HepG2 (cell line): ENCODE data around the gene C11orf16. TPM values are rescaled to one million over a fixed set of nuclear protein-coding genes. Genes with fewer than 3 reads are reported as not detected.

Source experiments
- ATAC-seq: fragments of 200-7000 bp; cut with Tn5 transposase; 3 replicates; pipeline ENCODE4 v1.9.1; 2020; ENCODE audit warnings: mild to moderate bottlenecking, moderate library complexity
- BruUV-seq: library from RNA; stranded (reverse); fragments of 400-500 nt; replicated peaks from 2 replicates; lab custom pipeline; 2021; lab: Mats Ljungman, UMichigan
- CTCF ChIA-PET: fragments of 300-600 bp; formaldehyde crosslinking; extraction: SDS; loops from one replicate; lab custom pipeline; 2021; ENCODE audit warnings: low total read pairs, inconsistent platforms, low intra/inter-chr PET ratio; lab: Yijun Ruan, JAX
- POLR2A ChIA-PET: fragments of 350-600 bp; sonication (Branson Sonifier 250); formaldehyde crosslinking; loops from one replicate; lab custom pipeline; 2020; ENCODE audit warnings: antibody characterized with exemption, inconsistent platforms; lab: Yijun Ruan, JAX
- DNase-seq: peaks from one replicate; pipeline ENCODE4 v3.0.0-alpha.2; 2015; ENCODE audit warnings: low spot score
- FAIRE-seq: peaks from 3 replicates; lab custom pipeline; 2011; peaks lifted over from hg19 to GRCh38; lab: Jason Lieb, UNC
- H2AFZ ChIP-seq: one replicate; pipeline ENCODE4 v1.6.1; 2011; ENCODE audit warnings: low read length, inconsistent platforms
- H3K27ac ChIP-seq: fragments of 300-600 bp; 3 replicates; pipeline ENCODE4 v1.8.0; 2011; ENCODE audit warnings: mixed run types, mild to moderate bottlenecking, mixed read lengths, low read length, inconsistent platforms; ENCODE audit not compliant: insufficient read depth; ENCODE audit errors: extremely low read length
- H3K27me3 ChIP-seq, 2 experiments: fragments of 200-600 bp in 1 of 2; 2 replicates in 1 of 2; 3 replicates in 1 of 2; pipeline versions ENCODE4 v1.6.0 to v1.8.0; 2011; ENCODE audit warnings: low read length in 2 of 2, mild to moderate bottlenecking in 2 of 2, moderate library complexity in 2 of 2, inconsistent platforms in 1 of 2; ENCODE audit not compliant: insufficient read depth in 2 of 2, control insufficient read depth in 1 of 2
- H3K36me3 ChIP-seq, 2 experiments: fragments of 200-600 bp in 1 of 2; replicated peaks in 1 of 2; 2 replicates in 1 of 2; 3 replicates in 1 of 2; pipeline versions ENCODE4 v1.5.1 to v1.8.0; 2011; ENCODE audit warnings: low read length in 2 of 2, inconsistent platforms in 1 of 2; ENCODE audit not compliant: insufficient read depth in 2 of 2, control insufficient read depth in 1 of 2
- H3K4me1 ChIP-seq: 2 replicates; pipeline ENCODE4 v1.5.1; 2012; ENCODE audit warnings: low read length, inconsistent platforms; ENCODE audit not compliant: insufficient read depth
- H3K4me2 ChIP-seq: 2 replicates; pipeline ENCODE4 v1.6.0; 2011; ENCODE audit warnings: low read depth, low read length, inconsistent platforms
- H3K4me3 ChIP-seq, 3 experiments: fragments of 200-600 bp in 1 of 3; sonication (generic), shearing (Covaris generic) in 1 of 3; replicated peaks in 1 of 3; 2 replicates each; pipeline ENCODE4 v1.5.1; 2011 to 2016; ENCODE audit warnings: low read length in 3 of 3, inconsistent platforms in 2 of 3, low read depth in 2 of 3, mild to moderate bottlenecking in 2 of 3, control low read depth in 1 of 3, mixed read lengths in 1 of 3; ENCODE audit not compliant: insufficient read depth in 1 of 3
- H3K79me2 ChIP-seq: one replicate; pipeline ENCODE4 v1.6.1; 2011; ENCODE audit warnings: low read length, inconsistent platforms; ENCODE audit not compliant: insufficient read depth
- H3K9ac ChIP-seq: 2 replicates; pipeline ENCODE4 v1.6.0; 2011; ENCODE audit warnings: mild to moderate bottlenecking, low read depth, low read length, inconsistent platforms; ENCODE audit not compliant: insufficient read depth
- H3K9me3 ChIP-seq: 2 replicates; pipeline ENCODE4 v1.5.1; 2012; ENCODE audit warnings: mild to moderate bottlenecking, low read length
- H4K20me1 ChIP-seq: 2 replicates; pipeline ENCODE4 v1.6.0; 2011; ENCODE audit warnings: inconsistent platforms, mild to moderate bottlenecking, low read length, moderate library complexity; ENCODE audit not compliant: insufficient read depth
- ESRRA ChIP-seq: sonication (generic); formaldehyde crosslinking; IDR thresholded peaks from 2 replicates; pipeline ENCODE4 v1.5.1; 2020; ENCODE audit warnings: mild to moderate bottlenecking, low read depth, missing genetic modification reagents
- FOXJ3 ChIP-seq: sonication (generic); formaldehyde crosslinking; IDR thresholded peaks from 2 replicates; pipeline ENCODE4 v1.4.0; 2020; ENCODE audit warnings: missing genetic modification reagents, mild to moderate bottlenecking, borderline replicate concordance
- HNRNPH1 ChIP-seq: fragments of 200-400 bp; formaldehyde crosslinking; optimal IDR thresholded peaks from 2 replicates; pipeline ENCODE3; 2017; ENCODE audit warnings: mild to moderate bottlenecking, low read depth, low read length
- KMT2A ChIP-seq: sonication (generic); formaldehyde crosslinking; IDR thresholded peaks from 2 replicates; pipeline ENCODE4 v1.4.0; 2020; ENCODE audit warnings: missing genetic modification reagents
- SNAI1 ChIP-seq: sonication (generic); formaldehyde crosslinking; IDR thresholded peaks from 2 replicates; pipeline ENCODE4 v1.5.0; 2020; ENCODE audit warnings: mild to moderate bottlenecking, missing genetic modification reagents, borderline replicate concordance
- SRY ChIP-seq: sonication (generic); formaldehyde crosslinking; IDR thresholded peaks from 2 replicates; pipeline ENCODE4 v1.8.0; 2022; ENCODE audit warnings: mild to moderate bottlenecking, missing genetic modification reagents
- ZNF143 ChIP-seq: sonication (generic); formaldehyde crosslinking; IDR thresholded peaks from 2 replicates; pipeline ENCODE4 v1.4.0; 2020; ENCODE audit warnings: missing genetic modification reagents
- ZNF556 ChIP-seq: sonication (generic); formaldehyde crosslinking; IDR thresholded peaks from 2 replicates; pipeline ENCODE4 v1.4.0; 2020; ENCODE audit warnings: mild to moderate bottlenecking, missing genetic modification reagents, borderline replicate concordance
- ZNF567 ChIP-seq: sonication (generic); formaldehyde crosslinking; IDR thresholded peaks from 2 replicates; pipeline ENCODE4 v1.8.1; 2023; ENCODE audit warnings: mild to moderate bottlenecking, missing genetic modification reagents, borderline replicate concordance
- ZNF777 ChIP-seq: sonication (generic); formaldehyde crosslinking; IDR thresholded peaks from 2 replicates; pipeline ENCODE4 v1.4.0; 2020; ENCODE audit warnings: missing genetic modification reagents
- WGBS: methylation state at CpG from one replicate; pipeline ENCODE4 v1.1.6; 2017; ENCODE audit warnings: low lambda C conversion rate; 5-methylcytosine and 5-hydroxymethylcytosine counted together
- in situ Hi-C: cut with HindIII; loops from 2 replicates; pipeline ENCODE4 v1.10.0; 2017; ENCODE audit warnings: low pct_unique_long_range_greater_than_20kb; ENCODE audit not compliant: extremely low pct_ligation_motif_present
- intact Hi-C: fragments of 100-400 bp; cut with micrococcal nuclease; formaldehyde crosslinking; loops from one replicate; pipeline ENCODE4 v1.10.0; 2022; ENCODE audit not compliant: unreplicated experiment
- polyA plus RNA-seq, 8 experiments: library from polyadenylated mRNA; depleted of rRNA in 3 of 8; stranded (reverse) in 7 of 8; unstranded in 1 of 8; fragments of >200 nt; fragmentation: Illumina TruSeq in 4 of 8; extraction: Trizol in 4 of 8; gene quantifications; 2 replicates each; pipeline versions ENCODE4 v1.2.1 to v1.2.3, GENCODE V29; 2011 to 2016; ENCODE audit warnings: low read depth in 4 of 8, missing spikeins in 1 of 8, mixed read lengths in 1 of 8; ENCODE audit not compliant: insufficient read depth in 1 of 8
- total RNA-seq, 5 experiments: library from RNA; depleted of rRNA; stranded (reverse); fragments of >200 nt; fragmentation: Illumina TruSeq; extraction: Trizol; gene quantifications; 2 replicates each; pipeline ENCODE4 v1.2.3, GENCODE V29; 2016; ENCODE audit warnings: low read depth in 1 of 5
- TF ChIP-seq, protein P1 (sequence below): IDR thresholded peaks from 2 replicates; pipeline ENCODE4 v1.6.1; 2016; ENCODE audit warnings: mild to moderate bottlenecking, missing biosample characterization, missing genetic modification reagents
- TF ChIP-seq, protein P2 (sequence below): sonication (generic); formaldehyde crosslinking; IDR thresholded peaks from 2 replicates; pipeline ENCODE4 v1.4.0; 2020; ENCODE audit warnings: missing genetic modification reagents

The C11orf16 gene
- total and polyA plus RNA-seq, 2 of the 13 experiments (the other 11 are each of a cell fraction or from before 2014, with no cell fraction given) = not detected

DNA sequence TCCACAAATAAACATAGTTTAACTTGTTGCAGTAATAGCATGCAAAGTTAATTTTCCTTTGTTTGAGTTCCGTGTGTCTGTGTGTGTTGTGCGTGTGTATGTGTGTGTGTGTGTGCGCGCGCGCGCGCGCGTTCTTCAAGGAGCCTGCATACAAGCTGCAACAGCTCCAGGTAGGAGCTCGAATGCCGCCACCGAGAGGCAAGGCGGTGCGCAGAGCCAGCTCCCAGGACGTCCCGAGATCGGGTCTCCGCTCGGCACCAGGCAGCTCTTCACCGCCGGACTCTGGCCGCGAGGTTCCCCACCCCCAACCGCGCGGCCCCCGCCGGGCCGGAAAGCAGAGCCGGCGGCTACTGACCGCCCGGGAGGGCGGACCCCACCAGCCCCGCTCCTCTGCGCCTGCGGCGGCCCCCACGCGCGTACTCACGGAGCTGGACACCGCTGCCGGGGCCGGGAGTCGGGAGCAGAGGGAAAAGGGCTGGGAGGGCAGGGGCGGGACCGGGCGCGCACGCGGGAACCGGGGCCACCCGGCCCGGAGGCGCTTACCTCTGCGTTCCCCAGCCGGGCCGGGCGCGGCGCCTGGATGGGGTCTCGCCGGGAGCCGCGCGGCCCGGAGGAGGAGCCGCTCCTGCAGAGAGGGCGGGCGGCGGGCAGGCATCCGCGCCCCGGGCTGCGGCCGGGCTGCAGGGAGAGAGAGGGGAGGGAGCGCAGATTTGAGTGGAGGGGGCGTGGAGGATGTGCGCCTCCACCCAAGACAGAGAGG is 62.2 kb downstream of the C11orf16 start:
- no TSS peak for BruUV-seq
- Histone ChIP-seq H3K4me2 (peak overlapping the region; percentile 80), H3K27me3 (peaks cover 0 to 24% of the 10 kb centered on the region in 2 experiments; a peak in 3 of 5 replicates), H3K4me1 (peaks cover 26% of the 10 kb centered on the region), H3K9me3 (no peaks in the 10 kb centered on the region), H3K36me3 (no peaks in the 10 kb centered on the region), H2AFZ (no peak overlapping the region), H3K9ac (0 out of 2 replicates have a peak overlapping the region, but pooled peaks have one; percentile 5), H3K4me3 (peak overlapping the region; percentile 60 to 70 (median 64)), H3K27ac (no peak overlapping the region), H3K79me2 (no peaks in the 10 kb centered on the region), H4K20me1 (no peaks in the 10 kb centered on the region)
- CTCF ChIA-PET = no interaction called here
- WGBS = 2% methylated on average over 10 of the region's 81 CpGs
- DNase-seq (no peak), ATAC-seq (peak; percentile 86), FAIRE-seq (peak; percentile 43)
- in situ Hi-C loops = no loop called here
- intact Hi-C loops = loop anchor here (2.0 kb wide), 1 partner anchor 32 kb away; no protein-coding TSS in a partner anchor
- POLR2A ChIA-PET = no interaction called here
- no peak for TF ChIP-seq ZNF567
- TF ChIP-seq SRY = 0 out of 2 replicates have a peak, but pooled peaks have one; percentile 18
- no peak for TF ChIP-seq ZNF556 (CRISPR knock-in tag)
- TF ChIP-seq HNRNPH1 = no peak
- no peak for TF ChIP-seq ZNF143 (CRISPR knock-in tag)
- TF ChIP-seq ESRRA (CRISPR knock-in tag) = no peak
- TF ChIP-seq, protein P1, sequence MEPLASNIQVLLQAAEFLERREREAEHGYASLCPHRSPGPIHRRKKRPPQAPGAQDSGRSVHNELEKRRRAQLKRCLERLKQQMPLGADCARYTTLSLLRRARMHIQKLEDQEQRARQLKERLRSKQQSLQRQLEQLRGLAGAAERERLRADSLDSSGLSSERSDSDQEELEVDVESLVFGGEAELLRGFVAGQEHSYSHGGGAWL = no peak
- no peak for TF ChIP-seq SNAI1
- no peak for TF ChIP-seq KMT2A (CRISPR knock-in tag)
- TF ChIP-seq ZNF777 (CRISPR knock-in tag) = 0 out of 2 replicates have a peak, but pooled peaks have one; percentile 33
- no peak for TF ChIP-seq FOXJ3 (CRISPR knock-in tag)
- TF ChIP-seq, protein P2, sequence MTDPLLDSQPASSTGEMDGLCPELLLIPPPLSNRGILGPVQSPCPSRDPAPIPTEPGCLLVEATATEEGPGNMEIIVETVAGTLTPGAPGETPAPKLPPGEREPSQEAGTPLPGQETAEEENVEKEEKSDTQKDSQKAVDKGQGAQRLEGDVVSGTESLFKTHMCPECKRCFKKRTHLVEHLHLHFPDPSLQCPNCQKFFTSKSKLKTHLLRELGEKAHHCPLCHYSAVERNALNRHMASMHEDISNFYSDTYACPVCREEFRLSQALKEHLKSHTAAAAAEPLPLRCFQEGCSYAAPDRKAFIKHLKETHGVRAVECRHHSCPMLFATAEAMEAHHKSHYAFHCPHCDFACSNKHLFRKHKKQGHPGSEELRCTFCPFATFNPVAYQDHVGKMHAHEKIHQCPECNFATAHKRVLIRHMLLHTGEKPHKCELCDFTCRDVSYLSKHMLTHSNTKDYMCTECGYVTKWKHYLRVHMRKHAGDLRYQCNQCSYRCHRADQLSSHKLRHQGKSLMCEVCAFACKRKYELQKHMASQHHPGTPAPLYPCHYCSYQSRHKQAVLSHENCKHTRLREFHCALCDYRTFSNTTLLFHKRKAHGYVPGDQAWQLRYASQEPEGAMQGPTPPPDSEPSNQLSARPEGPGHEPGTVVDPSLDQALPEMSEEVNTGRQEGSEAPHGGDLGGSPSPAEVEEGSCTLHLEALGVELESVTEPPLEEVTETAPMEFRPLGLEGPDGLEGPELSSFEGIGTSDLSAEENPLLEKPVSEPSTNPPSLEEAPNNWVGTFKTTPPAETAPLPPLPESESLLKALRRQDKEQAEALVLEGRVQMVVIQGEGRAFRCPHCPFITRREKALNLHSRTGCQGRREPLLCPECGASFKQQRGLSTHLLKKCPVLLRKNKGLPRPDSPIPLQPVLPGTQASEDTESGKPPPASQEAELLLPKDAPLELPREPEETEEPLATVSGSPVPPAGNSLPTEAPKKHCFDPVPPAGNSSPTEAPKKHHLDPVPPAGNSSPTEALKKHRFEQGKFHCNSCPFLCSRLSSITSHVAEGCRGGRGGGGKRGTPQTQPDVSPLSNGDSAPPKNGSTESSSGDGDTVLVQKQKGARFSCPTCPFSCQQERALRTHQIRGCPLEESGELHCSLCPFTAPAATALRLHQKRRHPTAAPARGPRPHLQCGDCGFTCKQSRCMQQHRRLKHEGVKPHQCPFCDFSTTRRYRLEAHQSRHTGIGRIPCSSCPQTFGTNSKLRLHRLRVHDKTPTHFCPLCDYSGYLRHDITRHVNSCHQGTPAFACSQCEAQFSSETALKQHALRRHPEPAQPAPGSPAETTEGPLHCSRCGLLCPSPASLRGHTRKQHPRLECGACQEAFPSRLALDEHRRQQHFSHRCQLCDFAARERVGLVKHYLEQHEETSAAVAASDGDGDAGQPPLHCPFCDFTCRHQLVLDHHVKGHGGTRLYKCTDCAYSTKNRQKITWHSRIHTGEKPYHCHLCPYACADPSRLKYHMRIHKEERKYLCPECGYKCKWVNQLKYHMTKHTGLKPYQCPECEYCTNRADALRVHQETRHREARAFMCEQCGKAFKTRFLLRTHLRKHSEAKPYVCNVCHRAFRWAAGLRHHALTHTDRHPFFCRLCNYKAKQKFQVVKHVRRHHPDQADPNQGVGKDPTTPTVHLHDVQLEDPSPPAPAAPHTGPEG (CRISPR knock-in tag) = no peak
